GM10266 (cell line): Measurements from ENCODE around the gene SEMA3C.
"Not testable (repeated sequence)": the region's sequence is repeated elsewhere in the genome, so short reads cannot be mapped to it uniquely, and the experiment has no call there.

ENCODE experiments used
- DNase-seq: peaks from one replicate; pipeline ENCODE4 v3.0.0; 2012; ENCODE audit errors: extremely low spot score
- CTCF ChIP-seq: IDR thresholded peaks from 2 replicates; pipeline ENCODE4 v1.5.1; 2012; ENCODE audit warnings: mild to moderate bottlenecking, low read depth; ENCODE audit not compliant: control insufficient read depth, insufficient read depth; ENCODE audit errors: missing control alignments

SEMA3C gene

GRCh38 chr7:80941208-80941758 lies 22.4 kb upstream of the SEMA3C start:
- DNase-seq: no peak
- no peak for TF ChIP-seq CTCF

- no peak for DNase-seq
- TF ChIP-seq CTCF: no peak
These were observed 21.8 kb upstream of the SEMA3C start for GRCh38 chr7:80940539-80941207.

GRCh38 chr7:80937336-80937735 lies 18.5 kb upstream of the SEMA3C start:
- TF ChIP-seq CTCF: no peak
- no peak for DNase-seq

DNA sequence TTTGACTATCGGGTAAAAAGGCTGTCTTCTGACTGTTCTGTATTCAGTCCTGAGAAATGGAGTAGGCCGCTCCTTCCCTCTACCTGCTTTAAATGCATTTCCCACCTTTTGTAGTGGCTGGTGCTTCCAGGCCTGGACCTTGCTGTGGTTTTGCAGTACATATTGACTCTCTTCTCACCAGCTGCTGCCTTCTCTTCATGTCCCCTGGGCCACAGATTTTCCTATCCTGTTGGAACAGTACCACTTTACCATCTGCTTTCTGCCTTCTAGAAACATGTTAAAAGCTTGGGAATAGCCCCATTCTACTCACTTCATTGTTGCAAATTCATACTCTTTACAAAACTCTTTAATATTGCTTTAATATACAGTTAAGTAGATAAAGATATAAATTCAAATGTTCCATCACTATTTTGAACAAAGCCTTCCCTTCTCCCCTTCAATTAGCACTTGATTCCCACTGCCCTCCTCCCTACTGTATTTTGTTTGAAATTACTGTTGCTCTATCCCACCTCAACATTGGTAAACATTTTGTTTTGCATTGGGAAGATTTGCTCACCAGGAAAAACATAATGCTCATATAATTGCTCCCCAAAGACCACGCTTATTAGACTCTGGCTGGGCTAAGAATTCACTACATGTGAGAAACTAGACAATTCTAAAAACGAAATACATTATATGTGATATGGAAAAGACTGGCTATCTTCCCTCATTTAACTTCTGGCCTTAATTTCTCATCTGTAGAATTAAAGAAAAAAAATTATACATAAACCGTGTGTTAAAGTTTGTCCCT lies 17.3 kb upstream of the SEMA3C start:
- no peak for DNase-seq
- TF ChIP-seq CTCF: no peak

- TF ChIP-seq CTCF: no peak
- DNase-seq: no peak
These were observed 15.5 kb upstream of the SEMA3C start for GRCh38 chr7:80934321-80934720.

DNA sequence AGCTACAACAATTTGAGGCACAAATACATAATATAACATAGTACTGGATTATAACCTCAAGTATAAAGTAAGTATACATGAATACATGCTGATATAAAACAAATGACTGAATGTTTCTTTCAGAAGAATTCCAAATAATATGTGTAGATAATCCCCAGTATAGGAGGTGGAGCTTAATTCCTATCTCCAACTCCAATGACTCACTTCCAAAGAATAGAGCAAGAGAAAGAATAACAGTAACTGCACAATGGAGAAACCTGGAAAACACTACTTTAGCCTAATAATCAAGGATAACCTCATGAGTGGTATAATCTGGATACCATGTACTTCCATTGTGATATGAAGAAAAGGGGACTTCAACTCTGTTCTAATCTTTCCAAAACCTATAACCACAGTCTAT lies 13.7 kb upstream of the SEMA3C start:
- no peak for DNase-seq
- no peak for TF ChIP-seq CTCF

DNA sequence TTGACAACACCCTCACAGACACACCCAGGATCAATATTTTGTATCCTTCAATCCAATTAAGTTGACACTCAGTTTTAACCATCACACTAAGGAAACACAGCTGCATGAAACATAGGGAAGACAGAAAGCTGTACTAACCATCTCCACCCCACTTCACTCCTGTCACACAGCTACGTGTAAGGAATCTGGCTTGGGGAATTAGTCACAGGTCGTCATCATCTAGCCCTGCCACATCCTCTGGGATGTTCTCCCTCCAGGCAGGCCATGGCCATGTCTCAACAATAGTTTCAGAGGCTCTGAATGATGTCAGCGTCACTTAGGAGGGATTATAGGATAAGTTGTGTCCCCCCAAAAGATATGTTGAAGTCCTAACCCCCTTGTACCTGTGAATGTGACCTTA lies 10.8 kb upstream of the SEMA3C start:
- DNase-seq: no peak
- no peak for TF ChIP-seq CTCF

GRCh38 chr7:80926955-80927354 lies 8.1 kb upstream of the SEMA3C start:
- DNase-seq: not testable (repeated sequence)
